ENCODE data around the gene SPOP. TPM values are rescaled to one million over a fixed set of nuclear protein-coding genes. Genes with fewer than 3 reads are reported as not detected.

The SPOP gene
- total and polyA plus RNA-seq, 2 of the 4 experiments (the other 2 are of a cell fraction): 24.9 to 47.5 TPM

DNA sequence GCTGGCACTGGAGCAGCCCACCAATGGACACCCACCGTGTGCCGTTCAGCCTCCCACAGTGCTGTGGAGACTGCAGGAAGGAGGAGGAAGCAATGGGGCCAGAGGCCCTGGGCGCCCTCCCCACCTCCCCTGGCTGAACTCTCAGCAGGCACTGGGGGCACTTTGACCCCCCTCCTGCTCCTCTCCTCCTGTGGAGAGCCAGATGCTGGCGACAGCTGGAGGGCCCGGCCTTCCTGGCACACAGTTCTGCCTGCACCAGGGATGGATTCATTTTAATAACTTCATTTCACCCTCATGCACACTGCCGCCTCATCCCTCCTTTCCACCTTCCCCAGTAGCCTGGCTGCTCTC is 96.3 kb downstream of the SPOP start:
- 37% methylated on average over 2 of the region's 6 CpGs; no CpG with 5 or more reads in 1 of the 2 experiments for WGBS, 2 experiments (ENCODE audit: extremely low coverage in 2 of 2, insufficient read length in 1 of 2)
- DNase-seq (no peak), ATAC-seq (ENCODE audit: low read depth) (no peak)
- POLR2A ChIA-PET (ENCODE audit: unreplicated experiment): no interaction called here
- no peak overlapping the region for H2BK120ac ChIP-seq (ENCODE audit: low read depth, low read length)
- H2AK5ac ChIP-seq (ENCODE audit: low read depth, low read length): no peak overlapping the region
- H2BK20ac ChIP-seq (ENCODE audit: low read depth, low read length): no peak overlapping the region
- no peak overlapping the region for H3K4me2 ChIP-seq (ENCODE audit: low read depth, low read length)
- no peak overlapping the region for H2AFZ ChIP-seq (replicated peaks; ENCODE audit: low read length, poor library complexity)
- H2AK9ac ChIP-seq (replicated peaks; ENCODE audit: low read depth, low read length, poor library complexity): no peak overlapping the region
- H3K27me3 ChIP-seq (ENCODE audit: control insufficient read depth, insufficient read depth, low read length): peaks cover 15% of the 10 kb centered on the region
- H3K23ac ChIP-seq (ENCODE audit: low read depth, low read length): no peak overlapping the region
- no peak overlapping the region for H2BK5ac ChIP-seq (ENCODE audit: low read depth, low read length, poor library complexity, severe bottlenecking)
- no peak overlapping the region for H3K27ac ChIP-seq (ENCODE audit: insufficient read depth, low read length)
- H4K91ac ChIP-seq (ENCODE audit: insufficient read depth, low read depth, low read length): no peak overlapping the region
- in situ Hi-C loops (cut with MboI; ENCODE audit: low sequenced_read_pairs) (no loop called here), intact Hi-C loops (cut with micrococcal nuclease) (no loop called here), dilution Hi-C loops (cut with HindIII; ENCODE audit: low sequenced_read_pairs, unreplicated experiment) (no loop called here)
- no peak overlapping the region for H4K5ac ChIP-seq (ENCODE audit: low read depth, low read length)
- no TSS peak for BruUV-seq (replicated peaks)
- no peak overlapping the region for H3K14ac ChIP-seq (replicated peaks; ENCODE audit: low read depth, low read length)
- no peak overlapping the region for H3K18ac ChIP-seq (ENCODE audit: low read depth, low read length)
- no peaks in the 10 kb centered on the region for H4K20me1 ChIP-seq (ENCODE audit: insufficient read depth, low read length)
- no peak overlapping the region for H3K4ac ChIP-seq (ENCODE audit: low read depth, low read length)
- no peaks in the 10 kb centered on the region for H3K9me3 ChIP-seq (ENCODE audit: control insufficient read depth, insufficient read depth, low read length)
- peaks cover 5% of the 10 kb centered on the region for H3K4me1 ChIP-seq (ENCODE audit: control insufficient read depth, insufficient read depth, low read length)
- CTCF ChIA-PET: no interaction called here
- no peak overlapping the region for H3K4me3 ChIP-seq (ENCODE audit: insufficient read depth, low read depth, low read length)
- H3K9me1 ChIP-seq (ENCODE audit: insufficient read depth, low read length): peaks cover 3% of the 10 kb centered on the region; the same call in 1 of the 2 replicates
- H3K79me1 ChIP-seq (ENCODE audit: low read depth in 1 of 2, low read length in 2 of 2): no peaks in the 10 kb centered on the region
- TF ChIP-seq, protein P1, sequence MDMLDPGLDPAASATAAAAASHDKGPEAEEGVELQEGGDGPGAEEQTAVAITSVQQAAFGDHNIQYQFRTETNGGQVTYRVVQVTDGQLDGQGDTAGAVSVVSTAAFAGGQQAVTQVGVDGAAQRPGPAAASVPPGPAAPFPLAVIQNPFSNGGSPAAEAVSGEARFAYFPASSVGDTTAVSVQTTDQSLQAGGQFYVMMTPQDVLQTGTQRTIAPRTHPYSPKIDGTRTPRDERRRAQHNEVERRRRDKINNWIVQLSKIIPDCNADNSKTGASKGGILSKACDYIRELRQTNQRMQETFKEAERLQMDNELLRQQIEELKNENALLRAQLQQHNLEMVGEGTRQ (IDR thresholded peaks at IDR 0.05; ENCODE audit: low read depth, low read length): no peak
- TF ChIP-seq FOS (IDR thresholded peaks at IDR 0.05; ENCODE audit: low read depth, low read length) (no peak), NFE2L2 (IDR thresholded peaks at IDR 0.05; ENCODE audit: low read depth, low read length) (no peak), MAZ (IDR thresholded peaks at IDR 0.05; ENCODE audit: borderline replicate concordance, low read depth, low read length) (no peak), POLR2A (IDR thresholded peaks at IDR 0.05; ENCODE audit: low read depth, low read length) (no peak), CHD1 (IDR thresholded peaks at IDR 0.05; ENCODE audit: low read depth, low read length) (no peak), ELK1 (IDR thresholded peaks at IDR 0.05; ENCODE audit: borderline replicate concordance, low read depth, low read length) (no peak), RFX5 (IDR thresholded peaks at IDR 0.05; ENCODE audit: low read depth, low read length) (no peak), RAD21 (IDR thresholded peaks at IDR 0.05; ENCODE audit: low read length) (no peak)
- H3K9ac ChIP-seq (ENCODE audit: low read depth, low read length): no peak overlapping the region
- H4K8ac ChIP-seq (ENCODE audit: low read depth in 2 of 2, low read length in 2 of 2): no peak overlapping the region
- H2BK15ac ChIP-seq (ENCODE audit: low read depth, low read length): no peak overlapping the region
- H3K56ac ChIP-seq (ENCODE audit: extremely low read depth, insufficient read depth, low read length): no peak overlapping the region
- no peaks in the 10 kb centered on the region for H3K36me3 ChIP-seq (ENCODE audit: control insufficient read depth, insufficient read depth, low read length)
